Tibial artery (tissue), 4 donors: ENCODE measurements around the gene CNDP2.

Experiments used
- DNase-seq, 2 donors: peaks; one replicate each; pipeline ENCODE4 v3.0.0-alpha.2; 2019
- H3K27ac ChIP-seq, 2 donors: fragments of 200-600 bp; sonication (generic) in 1 of 2; 1 replicate in 1 of 2; 2 replicates in 1 of 2; pipeline ENCODE4 v1.5.1; 2018 to 2019; ENCODE audit warnings: mild to moderate bottlenecking in 1 of 2
- H3K27me3 ChIP-seq, 2 donors: fragments of 200-600 bp; sonication (generic) in 1 of 2; one replicate each; pipeline versions ENCODE4 v1.5.1 to v1.6.0; 2016 to 2019
- H3K36me3 ChIP-seq, 3 donors: fragments of 200-600 bp; sonication (generic) in 2 of 3; one replicate each; pipeline ENCODE4 v1.5.1; 2016 to 2019; ENCODE audit warnings: mild to moderate bottlenecking in 2 of 3
- H3K4me1 ChIP-seq, 4 donors: fragments of 200-600 bp; sonication (generic) in 2 of 4; 1 replicate in 3 of 4; 2 replicates in 1 of 4; pipeline ENCODE4 v1.5.1; 2016 to 2019
- H3K4me3 ChIP-seq, 2 donors: fragments of 200-600 bp; sonication (generic) in 1 of 2; 1 replicate in 1 of 2; 2 replicates in 1 of 2; pipeline ENCODE4 v1.5.1; 2018 to 2019; ENCODE audit warnings: mild to moderate bottlenecking in 2 of 2
- H3K9me3 ChIP-seq, 3 donors: fragments of 200-600 bp; sonication (generic) in 1 of 3; one replicate each; pipeline ENCODE4 v1.5.1; 2016 to 2019
- CTCF ChIP-seq, 2 experiments: fragments of 200-600 bp in 1 of 2; fragments of 450-650 bp in 1 of 2; IDR thresholded peaks; one replicate each; pipeline ENCODE4 v1.5.1; 2017 to 2019; ENCODE audit warnings: antibody characterized with exemption in 2 of 2, mild to moderate bottlenecking in 1 of 2, moderate library complexity in 1 of 2
- intact Hi-C: fragments of 100-400 bp; cut with DNase I; formaldehyde crosslinking; loops from one replicate; pipeline ENCODE4 v1.15.0; 2023; ENCODE audit warnings: low total_unique reads

The CNDP2 gene

GRCh38 chr18:74570266-74570665 lies 74.1 kb downstream of the CNDP2 start:
- H3K9me3 ChIP-seq: no peaks in the 10 kb centered on the region
- intact Hi-C loops: no loop called here
- no peak overlapping the region for H3K4me3 ChIP-seq
- H3K4me1 ChIP-seq: no peaks in the 10 kb centered on the region
- H3K27me3 ChIP-seq: no peaks in the 10 kb centered on the region
- DNase-seq: no peak
- no peak overlapping the region for H3K27ac ChIP-seq
- no peaks in the 10 kb centered on the region for H3K36me3 ChIP-seq
- no peak for TF ChIP-seq CTCF (IDR thresholded peaks at IDR 0.05)

GRCh38 chr18:74571895-74572680 lies 75.9 kb downstream of the CNDP2 start:
- no peak overlapping the region for H3K4me3 ChIP-seq
- no peak for TF ChIP-seq CTCF (IDR thresholded peaks at IDR 0.05)
- intact Hi-C loops: no loop called here
- no peaks in the 10 kb centered on the region for H3K36me3 ChIP-seq
- H3K27ac ChIP-seq: no peak overlapping the region
- no peaks in the 10 kb centered on the region for H3K27me3 ChIP-seq
- H3K4me1 ChIP-seq: no peaks in the 10 kb centered on the region
- DNase-seq: no peak
- no peaks in the 10 kb centered on the region for H3K9me3 ChIP-seq

- Histone ChIP-seq H3K27ac (no peak overlapping the region), H3K4me1 (no peaks in the 10 kb centered on the region), H3K4me3 (no peak overlapping the region), H3K9me3 (no peaks in the 10 kb centered on the region), H3K36me3 (no peaks in the 10 kb centered on the region), H3K27me3 (no peaks in the 10 kb centered on the region)
- intact Hi-C loops: no loop called here
- no peak for TF ChIP-seq CTCF (IDR thresholded peaks at IDR 0.05)
- no peak for DNase-seq
Observed at GRCh38 chr18:74573053-74573452, 76.9 kb downstream of the CNDP2 start.
